ENCODE results near the gene ATXN1L. TPM values are rescaled to one million over a fixed set of nuclear protein-coding genes. Genes with fewer than 3 reads are reported as not detected.
"Not testable (repeated sequence)": the region's sequence is repeated elsewhere in the genome, so short reads cannot be mapped to it uniquely, and the experiment has no call there.

Gene ATXN1L
- total RNA-seq, 2 experiments from 2014 or later = 23.7 to 24.1 TPM

GRCh38 chr16:71832112-71832511, 13.7 kb upstream of the ATXN1L start:
- DNase-seq; H3K36me3 Mint-ChIP-seq; H3K9me3 Mint-ChIP-seq (ENCODE audit: low read depth); H3K27me3 Mint-ChIP-seq; CTCF ChIA-PET; ATAC-seq; H3K4me3 Mint-ChIP-seq; H3K27ac Mint-ChIP-seq: not testable (repeated sequence)
- H3K4me1 Mint-ChIP-seq = peaks cover 14% of the 10 kb centered on the region

GRCh38 chr16:71834291-71834690, 11.5 kb upstream of the ATXN1L start:
- Mint-ChIP-seq H3K27me3 (no peaks in the 10 kb centered on the region), H3K27ac (no peak overlapping the region), H3K9me3 (ENCODE audit: low read depth) (no peaks in the 10 kb centered on the region), H3K4me3 (no peak overlapping the region), H3K36me3 (no peaks in the 10 kb centered on the region), H3K4me1 (peaks cover 14% of the 10 kb centered on the region)
- ATAC-seq (no peak), DNase-seq (no peak)
- CTCF ChIA-PET = interaction anchor here (0.5 to 1.8 kb wide), 2 partner anchors 10 to 17 kb away, joined by 3 to 5 read pairs; no protein-coding TSS in a partner anchor

GRCh38 chr16:71837150-71837549, 8.6 kb upstream of the ATXN1L start:
- CTCF ChIA-PET = no interaction called here
- peaks cover 18% of the 10 kb centered on the region for H3K4me1 Mint-ChIP-seq
- no peak for ATAC-seq
- DNase-seq = no peak
- H3K9me3 Mint-ChIP-seq (ENCODE audit: low read depth) = no peaks in the 10 kb centered on the region
- H3K36me3 Mint-ChIP-seq = no peaks in the 10 kb centered on the region
- no peaks in the 10 kb centered on the region for H3K27me3 Mint-ChIP-seq
- no peak overlapping the region for H3K27ac Mint-ChIP-seq
- H3K4me3 Mint-ChIP-seq = no peak overlapping the region

DNA sequence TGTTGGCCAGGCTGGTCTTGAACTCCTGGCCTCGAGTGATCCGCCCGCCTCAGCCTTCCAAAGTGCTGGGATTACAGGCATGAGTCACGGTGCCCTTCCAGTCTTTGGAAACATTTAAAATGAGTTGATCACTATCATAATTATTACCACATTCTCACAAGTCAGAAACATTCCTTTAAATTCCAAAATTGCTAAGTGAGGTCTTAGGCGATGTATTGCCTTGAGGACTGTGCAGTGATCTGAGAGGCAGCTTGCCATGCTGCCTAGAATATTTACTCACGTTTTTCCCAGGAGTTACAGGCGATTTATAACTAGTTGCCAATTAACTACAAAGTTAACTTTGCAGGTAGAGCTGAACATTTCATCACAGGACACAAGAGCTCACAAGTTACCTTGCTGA, 5.7 kb upstream of the ATXN1L start:
- Mint-ChIP-seq H3K9me3 (ENCODE audit: low read depth) (no peaks in the 10 kb centered on the region), H3K4me3 (no peak overlapping the region), H3K4me1 (peaks cover 24% of the 10 kb centered on the region), H3K27ac (no peak overlapping the region), H3K27me3 (no peaks in the 10 kb centered on the region), H3K36me3 (no peaks in the 10 kb centered on the region)
- ATAC-seq (no peak), DNase-seq (no peak)
- CTCF ChIA-PET = interaction anchor here (0.7 to 4.0 kb wide), 2 partner anchors 20 to 42 kb away, joined by 3 to 18 read pairs; no protein-coding TSS in a partner anchor

DNA sequence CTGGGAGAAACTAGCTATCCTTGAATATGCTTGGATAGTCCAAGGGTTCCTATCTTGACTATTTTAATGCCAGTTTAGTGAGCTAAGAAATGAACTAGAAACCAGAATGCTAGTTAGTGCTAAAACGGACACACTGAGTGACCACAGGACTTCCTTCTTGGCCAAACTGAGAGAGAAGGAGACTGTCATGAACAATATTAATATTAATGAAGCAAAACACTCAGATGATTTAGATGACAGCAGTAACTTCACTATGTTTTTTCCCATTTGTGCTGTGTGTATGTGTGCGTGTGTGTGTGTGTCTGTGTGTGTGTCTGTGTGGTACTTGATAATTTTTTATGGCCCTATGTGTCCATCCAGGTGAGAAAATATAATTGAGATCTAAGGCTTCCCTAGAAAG, 2.2 kb upstream of the ATXN1L start:
- CTCF ChIA-PET = interaction anchor here (0.9 to 4.0 kb wide), 5 partner anchors 14 to 278 kb away, joined by 3 to 18 read pairs (median 4); partner anchors contain the start of gene AP1G1
- ATAC-seq (no peak), DNase-seq (no peak)
- Mint-ChIP-seq H3K36me3 (peaks cover 7% of the 10 kb centered on the region), H3K4me3 (no peak overlapping the region), H3K27ac (peak overlapping the region; percentile 29), H3K27me3 (no peaks in the 10 kb centered on the region), H3K4me1 (peaks cover 51% of the 10 kb centered on the region), H3K9me3 (ENCODE audit: low read depth) (no peaks in the 10 kb centered on the region)

DNA sequence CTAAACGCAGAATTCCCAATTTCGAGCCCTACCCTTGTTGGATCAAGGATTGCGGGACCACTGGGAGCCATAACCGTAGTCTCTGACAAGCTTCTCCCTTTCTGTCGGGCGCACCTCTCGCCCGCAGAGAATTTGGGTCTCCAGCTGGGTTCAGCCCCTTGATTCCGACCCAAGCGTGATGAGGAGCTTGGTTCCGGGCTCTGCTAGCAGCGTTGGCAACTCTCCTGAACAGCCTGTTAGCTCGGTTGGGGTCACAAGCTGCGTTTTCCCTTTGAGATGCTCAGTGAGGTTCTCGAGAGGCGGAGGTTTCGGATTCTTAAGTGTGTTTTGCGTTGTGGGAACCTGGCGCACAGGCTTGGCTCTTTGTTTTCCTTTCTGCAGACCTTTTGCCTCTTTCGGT, 655 bp downstream of the ATXN1L start:
- DNase-seq (peak; percentile 47), ATAC-seq (no peak)
- H3K4me1 Mint-ChIP-seq = peaks cover 55% of the 10 kb centered on the region
- CTCF ChIA-PET = interaction anchor here (0.8 to 3.5 kb wide), 6 partner anchors 12 to 115 kb away, joined by 3 to 29 read pairs (median 3); partner anchors contain the start of genes AP1G1, IST1 and ZNF821
- peak overlapping the region; percentile 95 for H3K27ac Mint-ChIP-seq
- H3K4me3 Mint-ChIP-seq = peak overlapping the region; percentile 86
- no peaks in the 10 kb centered on the region for H3K27me3 Mint-ChIP-seq
- no peaks in the 10 kb centered on the region for H3K9me3 Mint-ChIP-seq (ENCODE audit: low read depth)
- H3K36me3 Mint-ChIP-seq = peaks cover 30% of the 10 kb centered on the region

DNA sequence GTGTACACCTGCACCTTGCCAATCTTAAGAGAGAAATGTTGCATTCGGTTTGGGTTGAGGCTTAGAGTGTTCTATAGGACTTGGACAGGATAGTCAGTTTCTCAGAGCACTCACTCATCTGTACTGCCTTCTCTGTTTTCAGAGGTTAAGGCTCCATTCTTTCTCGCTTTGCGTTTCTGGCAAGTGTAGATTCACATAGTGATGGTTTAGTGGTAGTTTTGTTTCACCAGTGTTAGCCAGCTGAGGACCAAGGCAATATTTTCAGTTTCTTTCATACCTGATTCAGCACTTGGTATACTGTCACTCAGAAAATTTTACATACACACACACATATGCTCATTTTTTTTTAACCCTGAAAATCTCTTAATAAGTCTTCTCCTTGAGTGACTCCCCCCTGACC, 1.3 kb downstream of the ATXN1L start:
- Mint-ChIP-seq H3K36me3 (peaks cover 31% of the 10 kb centered on the region), H3K4me3 (peak overlapping the region; percentile 86), H3K27ac (peak overlapping the region; percentile 95), H3K27me3 (no peaks in the 10 kb centered on the region), H3K9me3 (ENCODE audit: low read depth) (no peaks in the 10 kb centered on the region), H3K4me1 (peaks cover 56% of the 10 kb centered on the region)
- CTCF ChIA-PET = interaction anchor here (1.0 to 3.5 kb wide), 4 partner anchors 11 to 115 kb away, joined by 3 to 29 read pairs (median 6); partner anchors contain the start of gene ZNF821
- DNase-seq (no peak), ATAC-seq (no peak)

DNA sequence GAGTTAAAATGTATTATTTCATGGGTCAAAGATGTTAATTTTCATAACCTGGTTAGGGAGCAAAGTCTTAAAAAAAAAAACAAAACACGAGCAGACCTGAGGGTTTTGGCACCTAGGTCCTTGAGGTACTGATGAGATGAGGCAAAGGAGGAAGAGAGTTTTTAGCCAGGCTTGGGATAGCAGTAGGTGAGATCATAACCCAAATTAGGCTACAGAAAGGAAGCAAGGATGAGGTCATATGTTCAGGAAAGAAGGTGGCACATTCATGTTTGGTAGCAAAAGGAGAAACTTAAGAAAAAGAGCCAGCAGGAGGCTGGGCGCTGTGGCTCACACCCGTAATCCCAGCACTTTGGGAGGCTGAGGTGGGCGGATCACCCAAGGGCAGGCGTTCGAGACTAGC, 2.8 kb downstream of the ATXN1L start:
- Mint-ChIP-seq H3K4me3 (no peak overlapping the region), H3K27ac (peak overlapping the region; percentile 13), H3K36me3 (peaks cover 34% of the 10 kb centered on the region), H3K4me1 (peaks cover 57% of the 10 kb centered on the region), H3K9me3 (ENCODE audit: low read depth) (no peaks in the 10 kb centered on the region), H3K27me3 (no peaks in the 10 kb centered on the region)
- CTCF ChIA-PET = interaction anchor here (1.0 to 1.6 kb wide), 3 partner anchors 14 to 35 kb away, joined by 3 read pairs; partner anchors contain the start of gene ZNF821
- ATAC-seq = no peak
- DNase-seq = no peak

GRCh38 chr16:71851746-71852145, 6.0 kb downstream of the ATXN1L start:
- peaks cover 42% of the 10 kb centered on the region for H3K36me3 Mint-ChIP-seq
- no peaks in the 10 kb centered on the region for H3K9me3 Mint-ChIP-seq (ENCODE audit: low read depth)
- peaks cover 72% of the 10 kb centered on the region for H3K4me1 Mint-ChIP-seq
- no peak overlapping the region for H3K27ac Mint-ChIP-seq
- H3K27me3 Mint-ChIP-seq = no peaks in the 10 kb centered on the region
- no peak for ATAC-seq
- H3K4me3 Mint-ChIP-seq = no peak overlapping the region
- CTCF ChIA-PET = interaction anchor here (1.3 kb wide), 1 partner anchor 29 kb away, joined by 3 read pairs; no protein-coding TSS in a partner anchor
- no peak for DNase-seq

DNA sequence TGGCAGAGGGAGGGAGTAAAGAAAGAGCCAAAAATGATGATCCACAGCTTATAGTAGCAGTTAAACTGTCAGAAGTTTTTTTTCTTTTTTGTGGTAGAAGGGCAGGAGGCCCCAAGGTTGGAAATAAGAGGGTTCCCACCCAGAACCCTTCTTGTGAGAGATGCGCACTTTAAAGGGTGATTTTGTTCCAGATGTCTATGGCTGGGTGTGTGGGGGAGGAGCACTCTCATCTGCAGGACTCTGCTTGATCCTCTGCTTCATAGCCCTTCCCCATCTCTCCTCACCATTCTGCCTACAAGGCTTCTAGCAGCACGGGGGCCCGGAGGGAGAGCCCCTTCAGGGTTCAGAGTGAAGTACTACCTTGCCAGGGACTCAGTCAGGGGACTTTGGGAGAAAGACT, 6.4 kb downstream of the ATXN1L start:
- no peaks in the 10 kb centered on the region for H3K9me3 Mint-ChIP-seq (ENCODE audit: low read depth)
- ATAC-seq (no peak), DNase-seq (no peak)
- H3K36me3 Mint-ChIP-seq = peaks cover 42% of the 10 kb centered on the region
- H3K4me3 Mint-ChIP-seq = no peak overlapping the region
- CTCF ChIA-PET = interaction anchor here (1.3 kb wide), 2 partner anchors 29 to 31 kb away, joined by 3 read pairs; no protein-coding TSS in a partner anchor
- H3K4me1 Mint-ChIP-seq = peaks cover 72% of the 10 kb centered on the region
- no peak overlapping the region for H3K27ac Mint-ChIP-seq
- H3K27me3 Mint-ChIP-seq = no peaks in the 10 kb centered on the region

GRCh38 chr16:71852561-71852960, 6.8 kb downstream of the ATXN1L start:
- Mint-ChIP-seq H3K4me1 (peaks cover 72% of the 10 kb centered on the region), H3K27ac (no peak overlapping the region), H3K9me3 (ENCODE audit: low read depth) (no peaks in the 10 kb centered on the region), H3K36me3 (peaks cover 46% of the 10 kb centered on the region), H3K4me3 (no peak overlapping the region), H3K27me3 (no peaks in the 10 kb centered on the region)
- no peak for ATAC-seq
- no peak for DNase-seq
- CTCF ChIA-PET = interaction anchor here (1.3 kb wide), 2 partner anchors 28 to 30 kb away, joined by 3 read pairs; no protein-coding TSS in a partner anchor

GRCh38 chr16:71853413-71853812, 7.6 kb downstream of the ATXN1L start:
- peaks cover 66% of the 10 kb centered on the region for H3K4me1 Mint-ChIP-seq
- H3K27me3 Mint-ChIP-seq = no peaks in the 10 kb centered on the region
- H3K4me3 Mint-ChIP-seq = no peak overlapping the region
- DNase-seq = no peak
- peaks cover 43% of the 10 kb centered on the region for H3K36me3 Mint-ChIP-seq
- CTCF ChIA-PET = interaction anchor here (1.3 kb wide), 1 partner anchor 29 kb away, joined by 3 read pairs; no protein-coding TSS in a partner anchor
- no peak for ATAC-seq
- peak overlapping the region; percentile 63 for H3K27ac Mint-ChIP-seq
- no peaks in the 10 kb centered on the region for H3K9me3 Mint-ChIP-seq (ENCODE audit: low read depth)

DNA sequence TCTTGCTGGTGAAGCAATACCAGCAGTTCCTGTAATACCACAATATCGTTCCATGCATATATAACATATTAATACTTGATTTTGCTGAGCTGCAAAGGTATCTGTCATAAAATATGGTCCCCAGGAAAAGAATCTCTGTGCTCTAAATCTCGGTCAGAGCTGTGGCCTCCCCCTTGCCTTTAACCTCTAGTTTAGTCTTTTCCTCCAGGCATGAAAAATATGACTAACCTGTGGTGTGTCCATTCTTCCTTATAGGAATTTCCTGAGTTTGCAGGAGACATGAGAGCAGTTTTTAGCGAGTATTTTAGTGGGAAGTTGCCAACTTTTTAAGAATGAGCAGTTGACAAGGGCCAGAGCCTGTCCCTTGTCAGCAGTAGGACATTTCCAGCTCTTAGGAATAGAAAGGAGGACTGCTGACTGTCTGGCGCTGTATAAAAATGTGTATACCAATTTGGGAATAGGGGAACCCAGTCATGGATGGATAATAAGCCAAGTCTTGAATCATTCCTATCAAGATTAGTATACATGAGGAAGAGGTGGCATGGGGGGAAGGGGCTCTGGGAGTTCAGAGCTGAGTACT, 8.7 kb downstream of the ATXN1L start:
- Mint-ChIP-seq H3K36me3 (peaks cover 47% of the 10 kb centered on the region), H3K27ac (peak overlapping the region; percentile 86)

More for the DNA sequence above, 8.7 kb downstream of the ATXN1L start:
- no peak for ATAC-seq
- CTCF ChIA-PET = interaction anchor here (5.6 kb wide), 1 partner anchor 28 kb away, joined by 40 read pairs; the partner anchor contains the start of gene ZNF821
- H3K4me1 Mint-ChIP-seq = peaks cover 67% of the 10 kb centered on the region
- no peak for DNase-seq
- no peaks in the 10 kb centered on the region for H3K9me3 Mint-ChIP-seq (ENCODE audit: low read depth)
- H3K4me3 Mint-ChIP-seq = no peak overlapping the region
- H3K27me3 Mint-ChIP-seq = no peaks in the 10 kb centered on the region
